ENCODE results near the gene HBE1.

DNA sequence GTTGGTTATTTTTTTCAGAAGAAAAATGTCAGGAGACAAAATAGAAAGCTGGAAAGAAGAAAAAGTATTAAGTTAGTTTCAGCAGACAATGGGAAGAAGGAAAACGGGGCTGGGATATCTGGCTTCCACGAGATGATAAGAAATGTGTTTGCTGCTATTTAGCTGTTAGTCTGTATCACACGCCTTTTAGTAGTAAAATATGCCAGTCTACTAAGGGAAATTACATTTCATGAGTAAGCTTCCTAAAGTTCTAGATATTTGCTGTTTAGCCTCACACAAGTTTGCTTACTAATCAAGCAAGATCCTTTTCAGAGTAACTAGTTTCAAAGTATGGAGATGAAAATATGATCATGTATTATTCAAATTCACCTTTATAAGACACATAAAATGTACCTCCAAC lies 30.5 kb upstream of the HBE1 start:
- no peak for TF ChIP-seq EZH2 (IDR thresholded peaks at IDR 0.05; ENCODE audit: insufficient read depth, low read length)
- TF ChIP-seq, protein P1, sequence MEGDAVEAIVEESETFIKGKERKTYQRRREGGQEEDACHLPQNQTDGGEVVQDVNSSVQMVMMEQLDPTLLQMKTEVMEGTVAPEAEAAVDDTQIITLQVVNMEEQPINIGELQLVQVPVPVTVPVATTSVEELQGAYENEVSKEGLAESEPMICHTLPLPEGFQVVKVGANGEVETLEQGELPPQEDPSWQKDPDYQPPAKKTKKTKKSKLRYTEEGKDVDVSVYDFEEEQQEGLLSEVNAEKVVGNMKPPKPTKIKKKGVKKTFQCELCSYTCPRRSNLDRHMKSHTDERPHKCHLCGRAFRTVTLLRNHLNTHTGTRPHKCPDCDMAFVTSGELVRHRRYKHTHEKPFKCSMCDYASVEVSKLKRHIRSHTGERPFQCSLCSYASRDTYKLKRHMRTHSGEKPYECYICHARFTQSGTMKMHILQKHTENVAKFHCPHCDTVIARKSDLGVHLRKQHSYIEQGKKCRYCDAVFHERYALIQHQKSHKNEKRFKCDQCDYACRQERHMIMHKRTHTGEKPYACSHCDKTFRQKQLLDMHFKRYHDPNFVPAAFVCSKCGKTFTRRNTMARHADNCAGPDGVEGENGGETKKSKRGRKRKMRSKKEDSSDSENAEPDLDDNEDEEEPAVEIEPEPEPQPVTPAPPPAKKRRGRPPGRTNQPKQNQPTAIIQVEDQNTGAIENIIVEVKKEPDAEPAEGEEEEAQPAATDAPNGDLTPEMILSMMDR (IDR thresholded peaks at IDR 0.05; ENCODE audit: insufficient read depth, low read depth, low read length), result no peak
